PFSK-1 (cell line): ENCODE measurements around the gene SPATA6.

ENCODE experiments used
- FOXP2 ChIP-seq: optimal IDR thresholded peaks from 2 replicates; pipeline ENCODE3; 2011; ENCODE audit warnings: borderline replicate concordance, control low read depth, inconsistent platforms; ENCODE audit not compliant: insufficient read depth; ENCODE audit errors: extremely low read length, extremely low read depth
- POLR2AphosphoS5 ChIP-seq: IDR thresholded peaks from 2 replicates; pipeline ENCODE4 v1.6.1; 2012; ENCODE audit warnings: low read depth, mild to moderate bottlenecking, control low read depth, low read length, moderate library complexity
- REST ChIP-seq, 2 experiments: IDR thresholded peaks; 2 replicates each; pipeline versions ENCODE4 v1.6.1 to v1.8.0; 2011 to 2012; ENCODE audit warnings: low read depth in 2 of 2, low read length in 2 of 2, control low read depth in 1 of 2, inconsistent platforms in 1 of 2, mild to moderate bottlenecking in 1 of 2, moderate library complexity in 1 of 2; ENCODE audit not compliant: insufficient read depth in 1 of 2
- SIN3A ChIP-seq: IDR thresholded peaks from 2 replicates; pipeline ENCODE4 v1.6.1; 2012; ENCODE audit warnings: mild to moderate bottlenecking, low read length, moderate library complexity, borderline replicate concordance; ENCODE audit not compliant: insufficient read depth
- TAF1 ChIP-seq: IDR thresholded peaks from 2 replicates; pipeline ENCODE4 v1.6.1; 2012; ENCODE audit warnings: low read length, control low read depth, borderline replicate concordance; ENCODE audit not compliant: insufficient read depth

GRCh38 chr1:48248356-48248755 lies 223.6 kb downstream of the SPATA6 start:
- TF ChIP-seq SIN3A (no peak), POLR2AphosphoS5 (no peak), REST (IDR thresholded peaks at IDR 0.05; ENCODE audit: insufficient read depth in 1 of 2, low read depth in 2 of 2, low read length in 2 of 2) (no peak), TAF1 (no peak), FOXP2 (no peak)
